ENCODE data around the gene PPP1R3G. TPM values are rescaled to one million over a fixed set of nuclear protein-coding genes. Genes with fewer than 3 reads are reported as not detected.

PPP1R3G gene
- total and polyA plus RNA-seq, 2 of the 13 experiments (the other 11 are each of a cell fraction or from before 2014, with no cell fraction given): 1.2 to 1.3 TPM

DNA sequence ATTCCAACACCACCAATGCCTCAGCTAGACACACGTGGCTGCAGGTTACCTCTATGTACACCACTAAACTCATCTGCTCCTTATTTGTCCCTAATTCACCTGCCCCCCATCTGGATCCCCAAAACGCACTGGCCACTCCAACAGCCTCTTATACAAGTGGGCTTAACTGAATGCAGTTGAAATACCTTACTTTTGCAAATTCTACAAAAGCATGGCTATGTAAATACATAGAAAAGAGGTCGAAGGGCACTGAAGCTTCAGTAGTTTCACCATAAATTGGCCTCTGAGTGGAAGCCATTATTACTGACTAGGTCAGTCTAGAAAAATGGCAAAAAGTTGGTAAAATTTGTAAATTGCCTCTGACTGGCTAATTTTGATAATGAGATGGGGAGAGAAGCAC, 11.1 kb upstream of the PPP1R3G start (continued):
- TF ChIP-seq SOX5 (CRISPR knock-in tag; IDR thresholded peaks at IDR 0.05; ENCODE audit: borderline replicate concordance): no peak
- TF ChIP-seq HNRNPL (IDR thresholded peaks at IDR 0.05; ENCODE audit: low read depth, low read length): no peak
- TF ChIP-seq TCF7 (IDR thresholded peaks at IDR 0.05; ENCODE audit: low read depth): no peak
- no peak for TF ChIP-seq POLR2AphosphoS2 (IDR thresholded peaks at IDR 0.05; ENCODE audit: low read depth, low read length)
- TF ChIP-seq NR2C2 (CRISPR knock-in tag; IDR thresholded peaks at IDR 0.05; ENCODE audit: borderline replicate concordance): peak; percentile 72
- no peak for TF ChIP-seq ELF1 (CRISPR knock-in tag; IDR thresholded peaks at IDR 0.05)
- TF ChIP-seq KLF13 (CRISPR knock-in tag; IDR thresholded peaks at IDR 0.05): no peak
- TF ChIP-seq EHMT2 (IDR thresholded peaks at IDR 0.05; ENCODE audit: borderline replicate concordance, low read depth, low read length): no peak; the same call in 1 of the 2 replicates
- no peak for TF ChIP-seq ZNF7 (CRISPR knock-in tag; IDR thresholded peaks at IDR 0.05)
- no peak for TF ChIP-seq CHD2 (IDR thresholded peaks at IDR 0.05; ENCODE audit: low read depth, low read length)
- TF ChIP-seq KLF11 (CRISPR knock-in tag; IDR thresholded peaks at IDR 0.05): no peak
- no peak for TF ChIP-seq ZNF432 (CRISPR knock-in tag; IDR thresholded peaks at IDR 0.05; ENCODE audit: borderline replicate concordance)
- TF ChIP-seq ZNF205 (CRISPR knock-in tag; IDR thresholded peaks at IDR 0.05): no peak
- TF ChIP-seq, protein P1, sequence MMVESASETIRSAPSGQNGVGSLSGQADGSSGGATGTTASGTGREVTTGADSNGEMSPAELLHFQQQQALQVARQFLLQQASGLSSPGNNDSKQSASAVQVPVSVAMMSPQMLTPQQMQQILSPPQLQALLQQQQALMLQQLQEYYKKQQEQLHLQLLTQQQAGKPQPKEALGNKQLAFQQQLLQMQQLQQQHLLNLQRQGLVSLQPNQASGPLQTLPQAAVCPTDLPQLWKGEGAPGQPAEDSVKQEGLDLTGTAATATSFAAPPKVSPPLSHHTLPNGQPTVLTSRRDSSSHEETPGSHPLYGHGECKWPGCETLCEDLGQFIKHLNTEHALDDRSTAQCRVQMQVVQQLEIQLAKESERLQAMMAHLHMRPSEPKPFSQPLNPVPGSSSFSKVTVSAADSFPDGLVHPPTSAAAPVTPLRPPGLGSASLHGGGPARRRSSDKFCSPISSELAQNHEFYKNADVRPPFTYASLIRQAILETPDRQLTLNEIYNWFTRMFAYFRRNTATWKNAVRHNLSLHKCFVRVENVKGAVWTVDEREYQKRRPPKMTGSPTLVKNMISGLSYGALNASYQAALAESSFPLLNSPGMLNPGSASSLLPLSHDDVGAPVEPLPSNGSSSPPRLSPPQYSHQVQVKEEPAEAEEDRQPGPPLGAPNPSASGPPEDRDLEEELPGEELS (CRISPR knock-in tag; IDR thresholded peaks at IDR 0.05): no peak
- TF ChIP-seq ZNF17 (CRISPR knock-in tag; IDR thresholded peaks at IDR 0.05): no peak
- TF ChIP-seq HNF4A (CRISPR knock-in tag; IDR thresholded peaks at IDR 0.05): peak; percentile 38; the same call in 1 of the 2 replicates
- 0 out of 2 replicates have a peak, but pooled peaks have one; percentile 33 for TF ChIP-seq KDM6A (CRISPR knock-in tag; IDR thresholded peaks at IDR 0.05; ENCODE audit: low read depth)
- TF ChIP-seq, protein P2, sequence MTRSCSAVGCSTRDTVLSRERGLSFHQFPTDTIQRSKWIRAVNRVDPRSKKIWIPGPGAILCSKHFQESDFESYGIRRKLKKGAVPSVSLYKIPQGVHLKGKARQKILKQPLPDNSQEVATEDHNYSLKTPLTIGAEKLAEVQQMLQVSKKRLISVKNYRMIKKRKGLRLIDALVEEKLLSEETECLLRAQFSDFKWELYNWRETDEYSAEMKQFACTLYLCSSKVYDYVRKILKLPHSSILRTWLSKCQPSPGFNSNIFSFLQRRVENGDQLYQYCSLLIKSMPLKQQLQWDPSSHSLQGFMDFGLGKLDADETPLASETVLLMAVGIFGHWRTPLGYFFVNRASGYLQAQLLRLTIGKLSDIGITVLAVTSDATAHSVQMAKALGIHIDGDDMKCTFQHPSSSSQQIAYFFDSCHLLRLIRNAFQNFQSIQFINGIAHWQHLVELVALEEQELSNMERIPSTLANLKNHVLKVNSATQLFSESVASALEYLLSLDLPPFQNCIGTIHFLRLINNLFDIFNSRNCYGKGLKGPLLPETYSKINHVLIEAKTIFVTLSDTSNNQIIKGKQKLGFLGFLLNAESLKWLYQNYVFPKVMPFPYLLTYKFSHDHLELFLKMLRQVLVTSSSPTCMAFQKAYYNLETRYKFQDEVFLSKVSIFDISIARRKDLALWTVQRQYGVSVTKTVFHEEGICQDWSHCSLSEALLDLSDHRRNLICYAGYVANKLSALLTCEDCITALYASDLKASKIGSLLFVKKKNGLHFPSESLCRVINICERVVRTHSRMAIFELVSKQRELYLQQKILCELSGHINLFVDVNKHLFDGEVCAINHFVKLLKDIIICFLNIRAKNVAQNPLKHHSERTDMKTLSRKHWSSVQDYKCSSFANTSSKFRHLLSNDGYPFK (CRISPR knock-in tag; IDR thresholded peaks at IDR 0.05; ENCODE audit: borderline replicate concordance): no peak
- no peak for TF ChIP-seq ZNF12 (CRISPR knock-in tag; IDR thresholded peaks at IDR 0.05)
- TF ChIP-seq ELF4 (CRISPR knock-in tag; IDR thresholded peaks at IDR 0.05; ENCODE audit: borderline replicate concordance): no peak
- 0 out of 2 replicates have a peak, but pooled peaks have one; percentile 35 for TF ChIP-seq RARA (CRISPR knock-in tag; IDR thresholded peaks at IDR 0.05)
- TF ChIP-seq, protein P3, sequence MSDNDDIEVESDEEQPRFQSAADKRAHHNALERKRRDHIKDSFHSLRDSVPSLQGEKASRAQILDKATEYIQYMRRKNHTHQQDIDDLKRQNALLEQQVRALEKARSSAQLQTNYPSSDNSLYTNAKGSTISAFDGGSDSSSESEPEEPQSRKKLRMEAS (IDR thresholded peaks at IDR 0.05): peak; percentile 31; the same call in 1 of the 2 replicates
- TF ChIP-seq, protein P4, sequence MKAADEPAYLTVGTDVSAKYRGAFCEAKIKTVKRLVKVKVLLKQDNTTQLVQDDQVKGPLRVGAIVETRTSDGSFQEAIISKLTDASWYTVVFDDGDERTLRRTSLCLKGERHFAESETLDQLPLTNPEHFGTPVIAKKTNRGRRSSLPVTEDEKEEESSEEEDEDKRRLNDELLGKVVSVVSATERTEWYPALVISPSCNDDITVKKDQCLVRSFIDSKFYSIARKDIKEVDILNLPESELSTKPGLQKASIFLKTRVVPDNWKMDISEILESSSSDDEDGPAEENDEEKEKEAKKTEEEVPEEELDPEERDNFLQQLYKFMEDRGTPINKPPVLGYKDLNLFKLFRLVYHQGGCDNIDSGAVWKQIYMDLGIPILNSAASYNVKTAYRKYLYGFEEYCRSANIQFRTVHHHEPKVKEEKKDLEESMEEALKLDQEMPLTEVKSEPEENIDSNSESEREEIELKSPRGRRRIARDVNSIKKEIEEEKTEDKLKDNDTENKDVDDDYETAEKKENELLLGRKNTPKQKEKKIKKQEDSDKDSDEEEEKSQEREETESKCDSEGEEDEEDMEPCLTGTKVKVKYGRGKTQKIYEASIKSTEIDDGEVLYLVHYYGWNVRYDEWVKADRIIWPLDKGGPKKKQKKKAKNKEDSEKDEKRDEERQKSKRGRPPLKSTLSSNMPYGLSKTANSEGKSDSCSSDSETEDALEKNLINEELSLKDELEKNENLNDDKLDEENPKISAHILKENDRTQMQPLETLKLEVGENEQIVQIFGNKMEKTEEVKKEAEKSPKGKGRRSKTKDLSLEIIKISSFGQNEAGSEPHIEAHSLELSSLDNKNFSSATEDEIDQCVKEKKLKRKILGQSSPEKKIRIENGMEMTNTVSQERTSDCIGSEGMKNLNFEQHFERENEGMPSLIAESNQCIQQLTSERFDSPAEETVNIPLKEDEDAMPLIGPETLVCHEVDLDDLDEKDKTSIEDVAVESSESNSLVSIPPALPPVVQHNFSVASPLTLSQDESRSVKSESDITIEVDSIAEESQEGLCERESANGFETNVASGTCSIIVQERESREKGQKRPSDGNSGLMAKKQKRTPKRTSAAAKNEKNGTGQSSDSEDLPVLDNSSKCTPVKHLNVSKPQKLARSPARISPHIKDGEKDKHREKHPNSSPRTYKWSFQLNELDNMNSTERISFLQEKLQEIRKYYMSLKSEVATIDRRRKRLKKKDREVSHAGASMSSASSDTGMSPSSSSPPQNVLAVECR (CRISPR knock-in tag; IDR thresholded peaks at IDR 0.05; ENCODE audit: borderline replicate concordance): no peak
- no peak for TF ChIP-seq KAT7 (CRISPR knock-in tag; IDR thresholded peaks at IDR 0.05; ENCODE audit: borderline replicate concordance)
